HG03196 (cell line): ENCODE measurements around the gene UBE2V1.
"Not testable (repeated sequence)": the region's sequence is repeated elsewhere in the genome, so short reads cannot be mapped to it uniquely, and the experiment has no call there.

Source experiments
- ATAC-seq: cut with Tn5 transposase; IDR thresholded peaks from one replicate; pipeline ENCODE4 v1.9.1; 2021; ENCODE audit not compliant: unreplicated experiment

The UBE2V1 gene

DNA sequence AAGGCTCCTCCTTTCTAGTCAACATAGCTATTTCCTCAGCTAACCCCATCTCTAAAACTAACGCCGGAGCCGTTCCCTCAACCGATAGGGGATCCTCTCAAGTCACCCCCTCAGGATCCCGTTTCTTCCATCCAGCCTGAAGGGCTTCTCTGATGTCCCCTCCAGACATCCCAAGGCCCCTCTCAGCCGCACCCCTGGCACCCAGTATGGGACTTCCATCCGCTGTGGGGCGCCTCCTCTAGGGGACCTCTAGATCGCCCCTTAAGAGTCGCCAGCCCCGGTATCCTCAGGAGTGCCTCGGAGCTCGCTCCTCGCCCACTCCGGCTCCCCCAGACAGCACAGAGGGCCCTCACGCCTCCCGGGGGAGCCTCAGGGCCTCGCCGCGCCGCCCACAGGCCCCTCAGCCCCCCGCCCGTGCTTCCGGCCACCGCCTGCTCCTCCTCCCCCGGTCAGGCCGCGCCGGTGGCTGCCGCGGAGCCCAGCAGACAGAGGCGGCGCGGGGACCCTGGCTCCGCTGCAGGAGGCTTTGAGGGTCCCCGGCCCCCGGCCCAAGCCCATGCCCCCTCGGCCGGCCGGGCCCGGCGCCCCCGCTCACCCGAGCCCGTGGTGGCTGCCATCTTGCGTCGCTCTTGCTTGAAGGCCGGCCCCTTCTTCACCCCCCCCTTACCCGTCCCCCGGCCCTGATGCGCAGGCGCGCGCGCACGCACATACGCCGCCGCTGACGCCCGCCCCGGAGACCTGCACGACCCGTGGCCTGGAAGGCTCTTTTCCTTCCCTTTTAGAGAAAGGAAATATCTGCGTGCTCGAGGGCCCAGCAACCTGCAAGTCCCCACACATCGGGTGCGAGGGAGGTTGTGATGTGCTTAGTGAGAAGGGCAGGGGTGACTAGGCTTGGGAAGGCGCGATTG, at the start of gene UBE2V1:
TSS of gene UBE2V1 (minus strand) at position 639 of the 908 bp plus-strand sequence. CDS start at position 617, 22 bp downstream.
- ATAC-seq: peak; percentile 34

DNA sequence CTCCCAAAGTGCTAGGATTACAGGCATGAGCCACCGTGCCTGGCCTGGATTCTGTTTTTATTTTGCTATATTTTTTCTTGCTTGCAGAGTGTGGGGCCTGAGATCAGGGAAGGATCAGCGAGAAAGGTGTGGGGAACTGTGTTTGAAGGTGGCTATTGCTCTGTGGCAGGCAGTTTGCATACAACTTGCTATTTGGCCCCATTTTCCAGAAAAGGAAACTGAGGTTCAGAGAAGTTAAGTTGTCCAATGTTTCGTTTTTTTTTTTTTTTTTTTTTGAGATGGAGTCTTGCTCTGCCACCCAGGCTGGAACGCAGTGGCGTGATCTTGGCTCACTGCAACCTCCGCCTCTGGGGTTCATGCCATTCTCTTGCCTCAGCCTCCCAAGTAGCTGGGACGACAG, 48.5 kb upstream of the UBE2V1 start:
- not testable (repeated sequence) for ATAC-seq

DNA sequence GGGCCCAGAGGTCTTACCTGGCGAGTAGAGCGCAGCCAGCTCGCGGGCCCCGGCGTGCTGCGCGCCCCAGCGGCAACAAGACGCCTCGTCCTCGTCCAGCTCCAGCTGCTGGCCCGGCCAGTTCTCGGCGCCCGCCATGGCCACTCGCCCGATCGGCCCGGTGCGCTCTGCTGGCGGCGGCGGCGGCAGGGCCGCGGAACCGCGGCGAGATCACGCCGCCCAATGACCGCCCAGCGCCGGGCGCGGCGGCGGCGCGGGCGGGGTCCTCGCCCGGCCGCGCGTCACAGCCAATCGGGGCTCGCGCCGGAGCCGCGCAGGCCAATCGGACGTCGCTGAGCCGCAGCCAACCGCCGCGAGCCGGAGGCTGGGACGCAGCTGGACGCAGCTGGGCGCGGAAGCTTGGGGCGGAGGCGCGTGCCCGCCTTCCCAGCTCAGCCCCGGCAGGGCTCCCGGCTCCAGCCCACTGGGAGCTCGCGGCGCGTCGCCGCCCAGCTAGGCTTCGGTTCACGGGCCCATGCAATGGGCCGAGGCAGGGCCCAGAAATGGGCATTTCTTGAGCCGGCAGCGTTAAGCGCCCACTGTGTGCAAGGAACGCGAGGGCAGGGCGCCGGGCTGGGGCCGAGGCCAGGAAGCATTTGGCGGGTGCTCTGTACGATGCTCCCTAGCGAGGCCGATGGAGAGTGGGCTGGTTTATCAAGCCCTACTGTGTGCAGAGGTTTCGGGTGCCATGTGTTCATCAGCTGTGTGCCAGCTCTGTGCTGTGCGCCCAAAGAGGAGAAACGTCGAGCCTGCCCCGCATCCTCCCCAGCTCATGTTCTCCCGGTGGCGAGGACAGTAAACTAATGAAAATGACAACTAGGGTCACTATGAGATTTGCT, 40.8 kb upstream of the UBE2V1 start, which contains the start of gene PEDS1:
TSS of gene PEDS1 (minus strand) at position 224 of the 878 bp plus-strand sequence. CDS start at position 138, 86 bp downstream.
- peak; percentile 90 for ATAC-seq

DNA sequence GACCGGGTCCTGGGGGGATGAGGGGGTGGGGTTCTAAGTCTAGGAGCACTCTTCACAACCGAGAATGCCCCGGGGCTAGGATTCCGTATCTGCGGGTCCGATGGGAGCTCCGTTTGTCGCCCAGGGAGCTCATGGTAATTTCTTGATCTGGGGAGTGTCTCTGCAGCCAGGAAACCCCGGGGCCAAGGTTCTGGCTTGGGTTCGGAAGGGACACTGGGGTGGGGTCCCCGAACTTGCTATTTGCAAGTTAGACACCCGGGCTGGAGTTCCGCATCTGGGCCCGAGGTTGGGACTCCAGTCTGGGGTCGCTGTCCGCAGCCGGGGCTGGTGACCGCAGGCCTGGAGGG, 40.2 kb upstream of the UBE2V1 start:
- peak; percentile 5 for ATAC-seq

DNA sequence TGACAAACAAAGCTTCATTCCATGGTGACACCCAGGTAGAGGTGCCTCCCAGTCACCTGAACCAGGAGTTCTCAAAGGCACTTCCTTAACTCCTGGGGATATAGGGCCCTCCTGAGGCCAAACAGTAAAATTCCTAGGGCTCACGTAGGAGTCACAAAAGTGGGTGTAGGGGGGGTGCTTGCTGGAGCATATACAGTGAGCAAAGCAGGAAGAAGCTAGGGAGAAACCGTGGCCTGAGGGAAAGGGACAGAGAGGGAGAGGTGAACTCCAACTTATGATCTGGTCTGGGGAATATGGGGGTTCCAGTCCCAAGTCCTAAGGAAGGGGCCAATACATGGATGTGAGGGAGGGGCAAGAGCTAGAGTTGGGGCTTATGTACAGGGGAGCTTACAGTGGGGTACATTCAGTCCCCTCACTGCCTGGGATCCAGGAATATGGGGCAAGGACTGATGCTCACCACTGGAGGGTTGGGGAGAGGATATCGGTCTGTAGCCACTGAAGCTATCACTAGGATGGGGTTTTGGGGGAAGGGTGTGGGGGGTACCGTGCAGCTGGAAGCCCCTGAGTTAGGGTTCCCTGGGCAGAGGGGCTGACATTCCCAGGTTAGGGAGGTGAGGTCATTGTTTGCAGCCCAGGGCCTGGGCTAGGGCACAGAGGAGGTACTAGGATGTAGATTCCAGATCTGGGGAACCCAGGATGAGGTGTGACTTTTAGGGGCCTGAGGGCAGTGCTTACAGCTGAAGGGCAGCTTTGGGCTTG, 39.6 kb upstream of the UBE2V1 start:
- no peak for ATAC-seq

DNA sequence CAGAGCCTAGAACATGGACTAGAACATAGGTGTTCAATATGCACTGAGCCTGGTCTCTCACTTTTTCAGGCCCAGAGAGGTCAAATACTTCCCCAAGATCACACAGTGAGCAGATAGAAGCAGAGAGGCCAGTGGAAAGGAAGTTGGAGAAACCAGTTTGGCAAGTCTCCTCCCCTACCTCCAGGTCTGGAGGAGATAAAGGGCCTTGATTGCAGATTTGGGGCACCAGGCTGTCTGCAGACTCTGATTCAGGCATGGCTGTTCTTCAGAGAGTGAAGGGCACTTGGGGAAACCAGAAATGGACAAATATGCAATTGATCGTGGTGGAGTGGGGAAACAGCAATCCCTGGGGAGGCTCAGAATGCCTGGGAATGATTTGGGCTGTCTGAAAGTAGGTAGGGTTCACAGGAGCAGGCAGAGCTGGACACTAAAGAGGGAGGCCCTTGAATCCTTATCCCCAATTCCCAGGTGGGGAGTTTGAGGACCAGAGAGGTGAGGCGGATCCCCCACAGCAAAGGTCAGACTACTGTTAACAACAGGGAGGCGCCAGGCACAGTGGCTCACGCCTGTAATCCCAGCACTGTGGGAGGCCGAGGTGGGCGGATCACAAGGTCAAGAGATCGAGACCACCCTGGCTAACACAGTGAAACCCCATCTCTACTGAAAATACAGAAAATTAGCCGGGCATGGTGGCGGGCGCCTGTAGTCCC, 38.2 kb upstream of the UBE2V1 start:
- no peak for ATAC-seq

DNA sequence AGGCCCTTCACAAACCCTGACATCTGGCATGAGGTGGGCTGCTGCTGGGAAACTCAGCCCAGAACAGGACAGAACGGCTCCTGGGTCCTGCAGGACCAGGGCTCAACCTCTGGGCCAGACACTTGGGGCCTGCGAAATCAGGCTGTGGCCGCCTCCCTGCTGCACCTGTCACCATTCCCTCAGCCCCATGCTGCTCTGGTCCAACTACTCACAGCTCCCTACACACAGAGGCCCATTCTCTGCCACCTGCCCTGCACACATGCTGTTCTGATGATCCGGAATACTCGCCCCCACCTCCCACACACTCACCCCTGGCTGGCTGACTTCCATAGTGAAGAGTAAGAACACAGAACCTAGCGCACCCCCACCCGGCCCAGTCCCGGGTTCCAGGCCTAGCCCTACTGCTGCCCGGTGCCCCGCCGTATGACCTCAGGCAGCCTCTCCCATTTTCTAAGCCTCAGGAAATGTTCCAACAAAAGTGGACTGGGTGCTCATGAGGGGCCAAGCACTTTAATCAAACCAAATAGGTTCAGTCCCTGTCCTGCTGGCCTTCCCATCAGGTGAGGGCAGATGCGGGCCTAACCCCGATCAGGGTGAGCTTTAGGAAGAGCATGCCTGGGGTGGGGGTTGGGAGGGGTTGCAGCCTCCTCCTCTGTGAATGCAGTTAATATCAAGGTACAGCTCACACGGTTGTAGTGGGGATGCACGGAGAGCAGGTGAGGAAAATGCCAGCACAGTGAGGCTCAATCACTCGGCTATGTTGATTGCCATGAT, 36.7 kb upstream of the UBE2V1 start:
- no peak for ATAC-seq

DNA sequence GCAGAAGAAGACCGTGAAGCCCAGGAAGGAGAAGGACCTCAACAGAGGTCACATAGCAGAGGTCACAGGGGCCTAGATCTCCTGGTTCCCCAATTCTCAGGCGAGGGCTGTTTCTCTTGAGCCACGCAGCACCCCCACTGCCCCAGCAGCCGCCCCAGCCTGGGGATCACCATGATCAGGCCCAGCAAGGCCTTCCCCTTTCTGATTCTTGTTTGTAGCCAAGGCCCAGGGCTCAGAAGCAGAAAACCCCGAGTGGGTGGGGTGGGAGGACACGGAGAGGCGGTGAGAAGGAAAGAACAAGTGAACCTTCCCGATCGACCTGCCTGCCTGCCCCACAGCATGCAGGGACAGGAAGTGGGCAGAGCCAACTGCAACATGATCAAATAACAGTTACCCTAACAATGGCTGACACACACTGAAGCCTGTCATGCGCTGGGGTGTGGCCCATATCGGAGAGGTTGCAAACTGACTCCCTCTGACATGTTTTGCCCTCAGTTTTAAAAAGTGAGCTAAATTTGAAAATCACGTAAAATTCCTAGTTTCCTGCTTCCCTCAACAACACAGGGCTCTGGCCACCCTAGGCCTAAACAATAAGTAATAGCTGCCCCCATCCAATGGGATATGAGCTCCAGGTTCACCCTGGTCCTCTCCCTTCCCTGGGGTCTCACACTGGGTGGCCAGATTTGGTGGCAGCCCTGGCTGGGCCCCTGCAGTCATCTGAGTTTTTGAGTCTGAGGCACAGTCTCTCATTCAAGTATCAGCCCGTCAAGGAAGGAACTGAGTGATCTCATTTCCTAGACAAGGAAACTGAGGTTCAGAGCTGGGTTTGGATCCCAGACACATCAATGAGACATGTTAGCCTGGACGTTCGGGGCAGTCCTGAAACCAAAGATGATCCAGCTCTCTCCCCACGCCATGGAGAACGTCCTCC, 34.0 kb upstream of the UBE2V1 start:
- peak; percentile 58 for ATAC-seq

DNA sequence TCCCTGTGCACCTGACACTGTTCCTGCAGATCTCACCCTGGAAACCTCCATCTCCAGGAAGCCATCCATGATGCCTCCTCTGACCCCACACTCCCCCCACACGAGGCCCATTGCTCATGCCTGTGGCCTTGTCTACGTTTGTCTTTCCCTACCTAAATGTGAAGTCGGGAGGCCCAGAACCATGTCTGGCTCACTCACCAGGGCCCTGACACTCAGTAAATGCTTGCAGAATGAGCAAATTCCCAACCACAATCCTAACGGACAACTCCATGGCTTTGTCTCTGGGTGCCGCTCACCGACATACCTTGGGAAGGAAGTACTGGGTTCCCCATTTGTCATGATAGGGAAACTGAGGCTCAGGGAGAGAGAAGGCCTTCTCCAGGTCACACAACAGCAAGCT, 33.3 kb upstream of the UBE2V1 start:
- ATAC-seq: no peak

DNA sequence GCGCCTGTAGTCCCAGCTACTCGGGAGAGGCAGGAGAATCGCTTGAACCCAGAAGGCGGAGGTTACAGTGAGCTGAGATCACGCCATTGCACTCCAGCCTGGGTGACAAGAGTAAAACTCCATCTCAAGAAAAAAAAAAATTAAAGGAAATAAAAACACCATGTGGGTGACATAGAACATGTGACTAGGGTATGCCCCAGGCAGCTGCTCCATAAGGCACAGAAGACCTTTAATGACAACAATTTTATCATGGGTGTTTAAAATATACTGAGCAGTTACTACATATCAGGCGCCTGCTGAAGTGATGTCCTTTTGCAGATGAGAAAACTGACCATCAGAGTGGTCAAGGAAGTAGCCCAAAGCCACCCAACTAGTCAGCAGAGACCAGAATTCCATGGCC, 32.6 kb upstream of the UBE2V1 start:
- ATAC-seq: no peak

DNA sequence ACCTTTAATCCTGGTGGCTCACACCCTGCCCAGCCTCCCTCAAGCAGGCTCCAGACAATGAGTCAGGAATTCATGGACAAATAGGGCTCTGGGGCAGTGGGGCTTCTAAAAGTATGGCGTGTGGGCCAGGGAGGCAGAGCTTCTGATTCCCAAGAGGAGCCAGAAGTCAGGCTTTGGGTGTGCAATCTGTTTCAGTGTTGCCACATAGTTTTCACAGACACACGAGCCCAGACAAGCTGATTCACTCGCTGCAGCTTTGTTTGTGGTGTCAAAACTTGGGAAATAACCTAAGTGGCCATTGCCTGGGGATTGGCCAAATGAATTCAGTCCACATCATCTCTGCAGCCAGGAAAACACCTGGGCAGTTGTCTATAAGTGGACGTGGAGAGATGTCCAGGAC, 31.4 kb upstream of the UBE2V1 start:
- no peak for ATAC-seq

DNA sequence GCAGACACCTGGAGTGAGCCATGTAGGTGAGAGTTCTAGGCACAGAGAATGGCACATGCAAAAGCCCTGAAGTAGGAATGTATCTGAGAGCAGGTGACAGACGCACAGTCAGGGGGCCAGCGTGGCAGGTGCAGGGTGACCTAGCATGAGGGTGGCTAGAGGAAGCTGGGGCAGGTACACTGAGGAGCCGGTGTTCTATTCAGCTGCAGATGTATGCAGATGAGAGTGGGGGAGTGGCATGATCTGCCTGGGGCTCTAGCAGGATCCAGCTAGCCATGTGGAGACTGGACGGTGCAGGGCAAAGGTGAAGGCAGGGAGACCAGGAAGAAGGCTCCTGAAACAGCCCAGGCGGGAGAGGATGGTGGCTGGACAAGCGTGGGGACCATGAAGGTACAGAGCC, 29.9 kb upstream of the UBE2V1 start:
- no peak for ATAC-seq

DNA sequence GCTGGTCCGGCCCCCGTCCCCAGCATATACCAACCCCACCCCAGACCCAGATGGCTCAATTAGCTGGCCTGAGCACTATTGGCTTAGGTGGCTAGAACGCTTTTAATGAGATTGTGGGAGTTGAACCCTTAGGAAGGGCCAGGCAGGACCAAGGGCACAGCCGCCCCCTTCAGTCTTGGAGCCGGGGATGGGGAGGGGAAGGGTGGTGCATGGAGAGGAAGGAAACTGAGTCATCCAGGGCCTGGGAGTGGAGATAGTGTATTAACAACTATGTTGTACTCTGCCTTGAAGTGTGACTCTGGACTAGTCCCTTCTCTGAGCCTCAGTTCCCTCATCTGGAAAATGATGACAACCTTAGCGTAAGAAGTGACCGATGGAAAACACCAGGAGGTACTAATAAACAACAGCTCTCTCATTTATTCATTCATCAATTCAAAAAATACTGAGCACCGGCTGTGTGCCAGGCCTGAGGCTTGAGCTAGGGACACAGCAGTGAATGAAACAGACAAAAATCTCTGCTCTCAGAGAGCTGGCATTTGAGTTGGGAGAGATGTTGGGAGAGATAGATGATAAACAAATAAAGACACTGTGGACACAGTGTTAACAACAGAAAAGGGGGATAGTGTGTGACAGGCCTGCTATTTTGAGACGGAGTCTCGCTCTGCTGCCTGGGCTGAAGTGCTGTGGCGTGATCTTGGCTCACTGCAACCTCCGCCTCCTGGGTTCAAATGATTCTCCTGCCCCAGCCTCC, 29.0 kb upstream of the UBE2V1 start:
- no peak for ATAC-seq

DNA sequence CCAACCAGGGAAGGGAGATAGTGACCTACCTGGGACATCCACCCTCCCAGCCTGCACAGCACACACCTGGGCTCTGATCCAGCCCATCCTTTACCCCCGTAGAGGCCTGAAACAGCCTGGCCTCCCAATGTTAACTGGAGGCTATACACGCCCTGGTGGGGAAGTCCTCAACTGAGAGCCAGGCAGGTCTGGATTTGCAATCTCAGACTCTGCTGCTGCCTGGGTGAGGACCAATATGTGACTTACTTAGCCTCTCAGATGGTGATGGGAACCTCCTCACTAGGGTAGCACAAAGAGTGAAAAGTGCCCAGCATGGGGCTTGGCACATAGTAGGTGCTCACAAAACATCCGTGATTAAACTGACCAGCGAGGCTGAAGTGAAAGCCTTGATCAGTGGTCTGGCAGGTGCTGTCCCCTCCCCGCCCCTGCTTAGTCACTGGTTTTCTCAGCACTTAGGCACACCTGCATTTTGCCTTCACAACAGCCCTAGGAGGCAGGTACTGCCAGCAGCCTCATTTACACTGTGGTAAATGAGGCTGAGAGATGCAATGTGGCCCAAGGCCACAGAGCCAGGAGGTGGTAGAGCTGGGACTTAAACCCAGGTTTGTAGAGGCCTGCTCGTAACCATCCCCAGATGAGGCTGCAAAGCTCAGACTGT, 28.2 kb upstream of the UBE2V1 start:
- no peak for ATAC-seq

DNA sequence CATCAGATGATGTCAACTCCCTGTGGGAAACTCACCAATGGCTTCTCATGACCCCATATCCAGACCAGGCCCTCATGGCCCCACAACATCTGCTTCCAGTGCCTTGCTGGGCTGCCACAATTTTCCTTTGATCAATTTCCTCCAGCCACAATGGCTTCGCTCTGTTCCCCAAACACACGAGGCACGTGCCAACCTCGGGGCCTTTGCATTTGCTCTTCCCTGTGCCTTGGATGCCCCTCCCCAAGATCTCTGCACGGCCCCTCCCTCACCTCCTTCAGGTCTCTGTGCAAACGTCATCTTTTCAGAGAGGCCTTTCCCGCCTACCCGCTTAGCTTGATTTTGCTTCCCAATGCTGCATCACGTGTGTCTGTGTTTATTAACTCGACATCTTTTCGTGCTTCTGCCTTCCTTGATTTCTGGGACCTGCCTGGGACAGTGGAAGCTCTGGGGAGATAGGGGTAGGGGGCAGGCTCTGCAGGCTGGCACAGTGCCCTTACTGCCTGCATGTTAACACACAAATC, 27.4 kb upstream of the UBE2V1 start:
- no peak for ATAC-seq

DNA sequence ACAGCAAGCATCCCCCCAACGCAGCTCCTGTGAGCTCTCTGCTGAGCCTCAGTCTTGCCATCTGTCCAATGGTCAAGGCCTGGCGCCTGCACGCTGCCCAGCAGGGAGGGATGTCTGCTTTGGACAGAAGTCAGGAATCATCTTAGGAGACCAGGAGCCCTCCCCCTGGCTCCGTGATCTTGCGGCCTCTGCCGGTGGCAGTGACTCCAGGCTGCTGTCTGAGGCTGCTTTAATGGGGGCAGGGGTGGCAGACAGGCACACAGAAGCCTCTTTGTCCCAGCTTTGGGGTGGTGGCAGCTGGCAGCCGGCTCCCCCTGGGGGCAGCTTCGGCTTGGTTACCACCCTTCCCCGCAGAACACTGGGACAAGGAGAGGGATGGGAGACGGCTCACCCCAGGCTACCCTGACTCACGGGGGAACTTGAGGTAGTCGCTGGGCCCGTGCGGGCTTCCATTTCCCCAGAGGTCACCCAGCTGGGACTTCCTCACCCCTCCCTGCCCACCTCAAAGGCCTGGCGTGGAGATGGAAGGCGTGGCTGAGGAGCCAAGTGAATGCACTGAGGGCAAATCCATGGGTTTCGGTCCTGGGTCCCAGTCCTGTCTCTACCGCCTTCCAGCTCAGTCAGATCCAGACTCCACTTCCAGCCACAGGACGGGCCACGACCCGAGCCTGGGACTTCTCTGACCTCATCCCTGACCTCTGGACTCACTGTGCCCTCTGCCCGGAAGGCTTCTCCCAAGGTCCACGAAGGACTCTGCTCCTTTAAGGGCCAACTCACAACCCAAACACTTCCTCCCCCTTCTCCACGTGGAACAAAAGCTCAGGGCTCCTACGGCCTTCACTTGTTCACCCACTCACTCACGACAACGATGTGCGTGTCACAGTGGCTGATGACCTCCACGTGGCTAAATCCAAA, 25.8 kb upstream of the UBE2V1 start:
- no peak for ATAC-seq
